AG08396 (cell line): Measurements from ENCODE around the gene SPINK8.
"Not testable (repeated sequence)": the region's sequence is repeated elsewhere in the genome, so short reads cannot be mapped to it uniquely, and the experiment has no call there.

Experiments
- DNase-seq: peaks from one replicate; pipeline ENCODE4 v3.0.0; 2012; ENCODE audit warnings: low spot score, mixed read lengths

The SPINK8 gene

GRCh38 chr3:48276911-48277641, 56.4 kb downstream of the SPINK8 start:
- DNase-seq, result no peak

GRCh38 chr3:48275287-48276027, 58.0 kb downstream of the SPINK8 start:
- no peak for DNase-seq

- no peak for DNase-seq
These were observed 59.0 kb downstream of the SPINK8 start for GRCh38 chr3:48274452-48274851.

GRCh38 chr3:48273594-48274211, 59.8 kb downstream of the SPINK8 start:
- DNase-seq, result peak; percentile 85

- DNase-seq, result no peak
These were observed 61.5 kb downstream of the SPINK8 start for GRCh38 chr3:48271763-48272498.

- not testable (repeated sequence) for DNase-seq
These were observed 62.2 kb downstream of the SPINK8 start for GRCh38 chr3:48271223-48271622.

GRCh38 chr3:48270306-48270705, 63.2 kb downstream of the SPINK8 start:
- DNase-seq, result no peak

- no peak for DNase-seq
These were observed 63.9 kb downstream of the SPINK8 start for GRCh38 chr3:48269592-48269991.

- no peak for DNase-seq
These were observed 64.4 kb downstream of the SPINK8 start for GRCh38 chr3:48268936-48269561.

GRCh38 chr3:48268381-48268935, 65.0 kb downstream of the SPINK8 start:
- no peak for DNase-seq

- no peak for DNase-seq
These were observed 65.7 kb downstream of the SPINK8 start for GRCh38 chr3:48267782-48268181.

- no peak for DNase-seq
These were observed 74.9 kb downstream of the SPINK8 start for GRCh38 chr3:48258530-48258929.
